Stomach smooth muscle (tissue), 2 donors: Measurements from ENCODE around the gene ZNF275.

Experiments used
- H3K27ac ChIP-seq: one replicate; pipeline ENCODE4 v1.7.0; 2013; ENCODE audit warnings: mild to moderate bottlenecking, low read length, inconsistent platforms
- H3K27me3 ChIP-seq, 2 donors: one replicate each; pipeline ENCODE4 v1.7.0; 2013; ENCODE audit warnings: low read length in 2 of 2; ENCODE audit not compliant: insufficient read depth in 2 of 2, control insufficient read depth in 1 of 2
- H3K36me3 ChIP-seq, 2 donors: one replicate each; pipeline ENCODE4 v1.7.0; 2013; ENCODE audit warnings: low read length in 2 of 2; ENCODE audit not compliant: control insufficient read depth in 2 of 2, insufficient read depth in 2 of 2
- H3K4me1 ChIP-seq: one replicate; pipeline ENCODE4 v1.7.0; 2013; ENCODE audit warnings: low read length; ENCODE audit not compliant: control insufficient read depth, insufficient read depth
- H3K4me3 ChIP-seq, 2 donors: one replicate each; pipeline ENCODE4 v1.7.0; 2013; ENCODE audit warnings: low read length in 2 of 2
- H3K9ac ChIP-seq, 2 donors: one replicate each; pipeline ENCODE4 v1.7.0; 2013; ENCODE audit warnings: low read length in 2 of 2, mild to moderate bottlenecking in 1 of 2
- H3K9me3 ChIP-seq, 2 donors: one replicate each; pipeline ENCODE4 v1.7.0; 2013; ENCODE audit warnings: low read length in 2 of 2; ENCODE audit not compliant: control insufficient read depth in 2 of 2
- donor health status: healthy.
- donor health status: Pancreatic carcinoma.

Gene ZNF275

DNA sequence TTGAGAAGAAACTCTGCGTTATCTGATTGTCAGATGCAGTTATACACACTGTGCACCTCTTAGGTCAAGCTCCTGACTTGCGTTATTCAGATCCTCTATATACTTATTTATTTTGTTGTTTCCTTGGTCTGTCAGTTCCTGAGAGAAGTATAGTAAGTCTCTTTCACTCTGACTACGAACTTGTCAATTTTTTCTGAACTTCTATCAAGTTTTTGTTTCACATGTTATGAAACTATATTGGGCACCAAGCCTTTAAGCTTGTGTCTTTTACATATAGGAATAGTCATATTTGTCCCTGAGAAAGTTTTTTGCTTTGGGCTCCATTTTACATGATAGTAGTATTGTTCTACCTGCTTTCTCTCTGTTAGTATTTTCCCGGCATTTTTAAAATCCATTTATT lies 31.7 kb downstream of the ZNF275 start:
- H3K9ac ChIP-seq, result no peak overlapping the region
- H3K4me1 ChIP-seq, result no peaks in the 10 kb centered on the region
- no peak overlapping the region for H3K4me3 ChIP-seq
- no peaks in the 10 kb centered on the region for H3K9me3 ChIP-seq
- H3K27ac ChIP-seq, result no peak overlapping the region
- H3K36me3 ChIP-seq, result no peaks in the 10 kb centered on the region
- H3K27me3 ChIP-seq, result peaks cover 0 to 8% of the 10 kb centered on the region in 2 donors

DNA sequence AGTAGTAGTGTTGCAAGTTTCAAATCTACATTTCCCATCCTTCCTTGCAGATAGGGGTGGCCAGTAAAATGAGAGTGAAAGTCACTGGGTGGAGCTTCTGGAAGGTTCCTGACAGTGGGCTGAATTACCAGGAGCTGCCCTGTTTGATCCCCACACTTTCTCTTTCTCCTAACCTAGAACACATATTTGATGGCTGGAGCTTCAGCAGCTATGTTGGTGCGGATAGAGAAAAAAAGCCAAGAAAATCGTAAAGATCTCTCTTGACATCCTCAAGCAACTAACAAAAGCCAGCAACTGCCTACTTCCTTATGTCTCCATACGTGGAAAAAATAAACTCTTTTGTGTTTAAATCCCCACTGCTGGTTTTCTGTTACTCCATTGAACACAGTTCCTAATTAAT lies 32.2 kb downstream of the ZNF275 start:
- Histone ChIP-seq H3K27me3 (peaks cover 0 to 8% of the 10 kb centered on the region in 2 donors), H3K9me3 (no peaks in the 10 kb centered on the region), H3K36me3 (no peaks in the 10 kb centered on the region), H3K4me3 (no peak overlapping the region), H3K27ac (no peak overlapping the region), H3K4me1 (peaks cover 3% of the 10 kb centered on the region), H3K9ac (no peak overlapping the region)

DNA sequence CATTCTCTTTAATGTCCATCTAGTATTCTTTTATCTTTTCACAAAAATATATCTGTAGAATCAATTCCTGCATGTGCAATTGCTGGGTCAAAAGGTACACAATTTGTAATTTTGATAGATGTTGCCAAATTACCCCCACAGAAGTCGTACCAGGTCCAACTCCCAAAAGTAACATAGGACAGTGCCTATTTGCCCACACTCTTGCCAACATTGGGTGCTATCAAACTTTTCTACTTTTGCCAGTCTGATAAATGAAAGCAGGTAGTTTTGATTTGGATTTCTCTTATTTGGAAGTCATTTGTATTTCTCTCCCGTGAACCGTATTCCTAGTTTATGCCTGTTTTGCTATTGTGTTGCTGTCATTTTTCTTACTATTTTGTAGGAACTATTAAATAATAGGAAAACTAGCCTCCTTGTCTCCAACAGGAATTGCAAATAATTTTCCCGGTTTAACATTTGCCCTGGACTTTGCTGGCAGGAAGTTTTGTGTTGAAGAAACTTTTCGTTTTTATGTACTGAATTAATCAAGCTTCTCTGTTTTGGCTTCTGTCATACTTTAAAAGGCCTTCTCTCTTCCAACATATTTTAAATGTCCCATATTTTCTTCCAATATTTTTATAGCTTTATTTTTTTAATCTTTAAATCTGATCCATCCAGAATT lies 33.1 kb downstream of the ZNF275 start:
- H3K9me3 ChIP-seq, result no peaks in the 10 kb centered on the region
- H3K27me3 ChIP-seq, result peaks cover 0 to 8% of the 10 kb centered on the region in 2 donors
- H3K27ac ChIP-seq, result no peak overlapping the region
- peaks cover 3% of the 10 kb centered on the region for H3K4me1 ChIP-seq
- H3K36me3 ChIP-seq, result no peaks in the 10 kb centered on the region
- no peak overlapping the region for H3K9ac ChIP-seq
- H3K4me3 ChIP-seq, result no peak overlapping the region

DNA sequence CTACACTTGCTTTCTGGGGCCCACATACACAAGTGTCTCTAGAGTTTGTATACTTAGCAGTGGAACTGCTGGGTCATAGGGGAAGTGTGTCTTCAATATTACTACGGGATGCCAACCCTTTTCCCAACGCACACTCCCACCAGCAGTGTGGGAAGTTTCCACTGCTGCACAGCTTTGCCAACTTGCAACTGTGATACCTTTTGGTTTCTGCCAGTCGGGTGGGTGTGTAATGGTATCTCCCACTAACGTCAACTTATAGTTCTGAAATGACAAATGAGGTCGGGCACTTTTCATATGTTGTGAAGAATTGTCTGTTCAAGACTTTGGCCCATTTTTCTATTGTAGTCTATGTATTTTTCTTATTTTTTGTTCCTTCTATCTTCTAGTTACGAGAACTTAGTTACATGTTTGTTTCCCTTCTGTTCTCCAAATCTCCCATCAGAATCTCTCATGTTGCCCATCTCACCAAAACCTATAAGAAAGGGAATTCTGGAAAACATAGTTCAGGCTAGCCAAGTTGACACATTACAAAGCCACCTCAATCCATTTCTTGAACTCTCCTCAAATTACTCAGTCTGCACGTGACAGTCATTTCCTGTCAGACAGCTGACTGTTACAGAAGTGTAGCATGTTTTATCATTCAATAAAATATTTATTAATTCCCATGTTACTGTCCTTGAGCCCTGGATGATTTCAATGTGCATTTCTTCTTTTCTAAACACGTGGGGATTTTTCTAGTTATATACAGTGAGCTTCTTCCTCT lies 36.5 kb downstream of the ZNF275 start:
- Histone ChIP-seq H3K4me3 (no peak overlapping the region), H3K9ac (no peak overlapping the region), H3K9me3 (no peaks in the 10 kb centered on the region), H3K27ac (no peak overlapping the region), H3K4me1 (peaks cover 3% of the 10 kb centered on the region), H3K36me3 (no peaks in the 10 kb centered on the region), H3K27me3 (peaks cover 0 to 5% of the 10 kb centered on the region in 2 donors)

DNA sequence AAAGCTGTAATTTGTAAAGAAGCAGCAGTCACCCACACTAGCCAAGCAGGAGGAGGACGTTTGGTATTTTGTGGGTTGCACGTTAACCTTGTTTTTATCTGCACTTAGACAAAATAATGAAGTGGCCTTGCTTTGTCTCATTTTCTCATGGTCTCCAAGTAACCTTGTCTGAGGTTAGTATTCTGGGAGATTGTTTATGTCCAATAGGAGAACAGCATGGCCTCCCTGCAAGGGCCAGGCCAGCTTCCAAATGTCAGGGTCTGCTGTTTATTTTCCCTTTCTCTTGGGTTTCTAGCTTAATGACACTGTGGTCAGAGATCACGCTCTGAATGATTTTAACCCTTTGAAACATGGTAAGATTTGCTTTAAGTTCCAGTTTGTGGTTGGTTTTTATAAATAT lies 37.3 kb downstream of the ZNF275 start:
- H3K27ac ChIP-seq, result no peak overlapping the region
- no peaks in the 10 kb centered on the region for H3K9me3 ChIP-seq
- H3K27me3 ChIP-seq, result peaks cover 0 to 7% of the 10 kb centered on the region in 2 donors
- no peak overlapping the region for H3K4me3 ChIP-seq
- no peaks in the 10 kb centered on the region for H3K36me3 ChIP-seq
- no peak overlapping the region for H3K9ac ChIP-seq
- H3K4me1 ChIP-seq, result peaks cover 3% of the 10 kb centered on the region

DNA sequence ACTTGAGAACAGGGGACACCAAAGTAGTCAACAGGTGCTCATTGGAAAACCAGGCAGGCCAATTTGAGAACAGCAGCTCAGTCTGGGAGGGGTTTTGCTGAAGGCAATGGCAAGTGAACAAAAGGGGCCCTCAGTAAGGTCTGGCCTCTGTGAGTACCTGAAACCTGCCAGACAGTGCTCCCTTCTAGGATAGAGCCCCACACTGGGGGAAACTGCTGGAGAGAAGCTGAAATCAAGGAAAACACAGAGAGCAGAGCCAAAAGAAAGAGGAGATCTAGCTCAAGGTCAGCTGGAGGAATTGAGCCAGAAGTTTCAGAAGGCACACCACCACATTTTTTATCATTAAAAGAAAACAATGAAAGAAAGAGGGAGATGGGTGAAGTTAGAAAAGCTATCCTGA lies 39.0 kb downstream of the ZNF275 start:
- Histone ChIP-seq H3K9ac (no peak overlapping the region), H3K27ac (no peak overlapping the region), H3K27me3 (peaks cover 0 to 7% of the 10 kb centered on the region in 2 donors), H3K4me3 (no peak overlapping the region), H3K4me1 (peaks cover 3% of the 10 kb centered on the region), H3K36me3 (no peaks in the 10 kb centered on the region), H3K9me3 (no peaks in the 10 kb centered on the region)

DNA sequence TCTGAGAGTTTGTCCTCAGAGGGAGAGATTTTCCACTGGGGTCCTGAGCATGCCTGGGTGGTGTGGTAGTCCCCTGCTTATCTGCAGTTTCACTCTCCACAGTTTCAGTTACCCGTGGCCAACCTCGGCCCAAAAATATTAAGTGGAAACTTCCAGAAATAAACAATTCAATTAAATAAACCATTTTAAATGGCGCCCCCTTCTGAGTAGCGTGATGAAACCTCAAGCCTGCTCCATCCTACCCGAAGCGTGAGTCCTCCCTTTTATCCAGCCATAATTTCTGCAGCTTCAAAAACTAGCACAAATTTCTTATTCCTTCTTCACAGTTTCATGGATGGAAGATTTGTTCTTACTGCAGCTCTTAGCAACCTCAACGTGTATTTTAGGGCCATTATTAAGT lies 40.5 kb downstream of the ZNF275 start:
- Histone ChIP-seq H3K27ac (no peak overlapping the region), H3K9ac (no peak overlapping the region), H3K4me3 (no peak overlapping the region), H3K36me3 (no peaks in the 10 kb centered on the region), H3K27me3 (peaks cover 0 to 10% of the 10 kb centered on the region in 2 donors), H3K9me3 (no peaks in the 10 kb centered on the region), H3K4me1 (peaks cover 3% of the 10 kb centered on the region)

DNA sequence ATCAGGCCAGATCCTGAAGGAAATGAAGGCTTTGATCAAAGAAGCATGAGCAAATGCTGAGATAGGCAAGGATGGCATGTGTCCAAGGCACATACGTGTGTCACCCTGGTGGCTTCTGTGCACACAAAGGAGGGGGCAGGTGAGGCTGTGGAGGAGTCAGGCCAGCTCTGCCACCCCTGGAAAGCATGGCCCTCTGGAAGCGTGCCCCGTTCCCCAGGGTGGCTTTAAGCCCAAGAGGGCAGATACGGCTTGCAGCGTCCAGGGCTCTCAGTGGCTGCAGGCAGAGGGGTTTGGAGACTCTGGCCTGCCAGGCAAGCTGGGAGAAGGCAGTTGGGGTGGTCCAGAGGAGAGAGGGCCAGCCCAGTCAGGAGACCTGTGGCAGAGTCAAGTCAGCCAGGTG lies 41.6 kb downstream of the ZNF275 start:
- Histone ChIP-seq H3K9me3 (no peaks in the 10 kb centered on the region), H3K4me3 (no peak overlapping the region), H3K27me3 (peaks cover 0 to 7% of the 10 kb centered on the region in 2 donors), H3K27ac (no peak overlapping the region), H3K36me3 (no peaks in the 10 kb centered on the region), H3K9ac (no peak overlapping the region), H3K4me1 (peaks cover 3% of the 10 kb centered on the region)

DNA sequence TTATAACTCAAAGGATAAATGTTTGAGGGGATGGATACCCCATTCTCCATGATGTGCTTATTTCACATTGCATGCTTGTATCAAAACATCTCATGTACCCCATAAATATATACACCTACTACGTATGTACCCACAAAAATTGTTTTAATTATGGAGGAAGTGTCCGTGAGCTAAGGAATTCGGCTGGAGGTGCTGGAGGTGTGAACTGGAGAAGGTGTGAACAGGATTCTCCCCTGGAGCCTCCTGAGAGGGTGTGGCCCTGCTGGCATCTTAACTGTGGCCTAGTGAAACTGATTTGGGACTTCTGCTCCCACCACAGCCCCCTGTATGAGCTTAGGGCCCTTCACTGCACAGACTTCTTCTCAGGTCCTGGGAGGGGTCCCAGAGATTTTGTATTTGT lies 43.8 kb downstream of the ZNF275 start:
- Histone ChIP-seq H3K36me3 (no peaks in the 10 kb centered on the region), H3K27ac (no peak overlapping the region), H3K4me1 (no peaks in the 10 kb centered on the region), H3K9ac (no peak overlapping the region), H3K4me3 (no peak overlapping the region), H3K9me3 (no peaks in the 10 kb centered on the region), H3K27me3 (peaks cover 0 to 7% of the 10 kb centered on the region in 2 donors)

DNA sequence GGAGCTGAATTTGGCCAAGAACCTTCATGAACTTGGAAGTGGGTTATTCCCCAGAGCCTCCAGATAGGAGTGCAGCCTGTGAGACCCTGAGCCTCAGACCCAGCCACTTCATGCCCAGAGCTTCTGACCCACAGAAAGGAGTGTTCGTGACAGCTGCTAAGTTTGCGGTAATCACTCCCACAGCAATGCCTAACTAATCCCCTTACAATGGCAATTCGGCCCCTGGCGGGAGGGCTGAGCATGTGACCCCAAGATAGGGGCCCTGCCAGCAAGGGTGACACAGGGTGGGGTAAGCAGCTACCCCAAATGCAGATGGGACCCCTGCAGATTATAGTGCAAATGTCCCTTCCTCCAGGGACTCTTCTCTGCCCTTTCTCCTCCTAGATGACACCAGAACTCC lies 44.7 kb downstream of the ZNF275 start:
- H3K36me3 ChIP-seq, result no peaks in the 10 kb centered on the region
- H3K4me3 ChIP-seq, result no peak overlapping the region
- H3K27me3 ChIP-seq, result peaks cover 0 to 8% of the 10 kb centered on the region in 2 donors
- H3K9me3 ChIP-seq, result no peaks in the 10 kb centered on the region
- H3K27ac ChIP-seq, result no peak overlapping the region
- no peaks in the 10 kb centered on the region for H3K4me1 ChIP-seq
- no peak overlapping the region for H3K9ac ChIP-seq

DNA sequence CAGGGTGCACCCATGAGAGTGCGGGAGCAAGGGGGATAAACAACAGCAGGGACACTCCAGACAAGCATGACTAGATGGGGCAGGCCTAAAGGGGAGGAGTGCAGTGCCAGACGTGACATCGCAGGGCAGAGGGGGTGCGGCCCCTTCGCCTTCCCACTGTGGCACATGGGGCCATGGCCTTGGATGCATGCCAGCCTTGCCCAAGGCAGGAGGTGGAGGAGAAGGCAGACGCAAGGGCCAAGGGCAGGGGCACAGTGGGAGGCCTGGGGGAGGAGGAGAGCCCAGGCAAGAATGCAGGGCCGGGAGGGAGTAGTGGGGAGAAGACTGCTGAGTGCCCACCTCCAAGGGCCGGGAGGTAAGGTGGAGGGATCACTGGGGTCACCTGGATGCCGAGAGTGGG lies 45.6 kb downstream of the ZNF275 start:
- Histone ChIP-seq H3K9me3 (no peaks in the 10 kb centered on the region), H3K9ac (no peak overlapping the region), H3K27me3 (peaks cover 0 to 9% of the 10 kb centered on the region in 2 donors), H3K4me1 (no peaks in the 10 kb centered on the region), H3K4me3 (no peak overlapping the region), H3K36me3 (no peaks in the 10 kb centered on the region), H3K27ac (no peak overlapping the region)
